Non-pigmented ciliary epithelial cell (primary cell): Measurements from ENCODE around the gene EXOC3.

Source experiments
- DNase-seq: peaks from one replicate; pipeline ENCODE4 v3.0.0-alpha.2; 2010; ENCODE audit warnings: low read depth

Gene EXOC3

DNA sequence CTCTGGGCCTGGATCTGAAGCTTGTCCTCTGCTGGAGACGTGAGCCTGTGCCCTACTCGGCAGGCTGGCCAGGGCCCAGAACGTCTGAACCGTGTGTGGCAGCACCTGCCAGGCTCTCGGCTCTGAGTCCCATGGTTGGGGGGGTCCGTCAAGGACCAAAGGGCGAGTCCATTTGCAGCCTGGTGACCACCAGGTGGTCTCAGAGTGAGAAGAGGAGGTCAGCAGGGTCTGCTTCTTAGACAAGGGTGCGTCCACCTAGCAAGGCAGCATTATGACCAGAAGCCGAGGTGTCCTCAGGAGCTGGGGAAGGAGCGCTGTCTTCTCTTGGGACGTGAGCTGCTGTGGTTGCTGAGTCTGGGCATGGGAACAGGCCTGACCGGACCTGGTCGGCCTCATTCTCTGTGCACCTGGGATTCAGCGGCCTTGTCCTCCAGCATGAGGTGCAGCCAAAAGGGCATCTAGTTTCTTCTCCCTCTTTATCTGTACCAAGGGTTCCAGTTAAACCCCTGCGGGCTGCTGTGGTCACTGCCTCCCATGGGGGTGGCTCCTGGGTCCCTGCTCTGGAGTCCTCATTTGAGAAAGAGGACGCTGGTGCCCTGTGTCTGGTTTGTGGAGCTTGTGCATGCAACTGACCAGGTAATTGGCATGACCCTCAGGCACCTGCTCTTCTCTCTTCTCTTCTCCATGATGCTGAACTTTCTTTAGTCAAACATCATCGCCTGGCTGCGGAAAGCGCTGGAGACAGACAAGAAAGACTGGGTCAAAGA, 14.4 kb downstream of the EXOC3 start:
- no peak for DNase-seq

- no peak for DNase-seq
Measured at GRCh38 chr5:458547-459353, 15.8 kb downstream of the EXOC3 start.

GRCh38 chr5:459562-460272, 16.7 kb downstream of the EXOC3 start:
- DNase-seq, result no peak

- DNase-seq, result no peak
Measured at GRCh38 chr5:460273-460625, 17.3 kb downstream of the EXOC3 start.

DNA sequence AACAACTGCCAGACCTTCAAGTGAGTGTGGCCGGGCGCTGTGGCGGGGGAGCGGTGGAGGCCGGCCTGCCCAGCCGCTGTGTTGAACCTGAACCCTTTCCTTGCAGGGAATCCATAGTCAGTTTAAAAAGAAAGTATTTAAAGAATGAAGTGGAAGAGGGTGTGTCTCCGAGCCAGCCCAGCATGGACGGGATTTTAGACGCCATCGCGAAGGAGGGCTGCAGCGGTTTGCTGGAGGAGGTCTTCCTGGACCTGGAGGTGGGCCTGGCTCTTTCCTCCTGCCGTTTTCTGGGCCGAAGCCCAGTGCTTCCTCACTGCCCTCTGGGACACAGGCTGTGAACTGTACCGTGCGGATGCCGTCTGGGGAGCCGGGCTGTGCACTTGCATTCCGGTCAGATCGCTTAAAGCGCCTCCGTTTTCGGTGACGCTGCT, 19.1 kb downstream of the EXOC3 start:
- DNase-seq, result no peak

GRCh38 chr5:463301-463700, 20.3 kb downstream of the EXOC3 start:
- DNase-seq, result no peak

- no peak for DNase-seq
Measured at GRCh38 chr5:463952-464351, 21.0 kb downstream of the EXOC3 start.

DNA sequence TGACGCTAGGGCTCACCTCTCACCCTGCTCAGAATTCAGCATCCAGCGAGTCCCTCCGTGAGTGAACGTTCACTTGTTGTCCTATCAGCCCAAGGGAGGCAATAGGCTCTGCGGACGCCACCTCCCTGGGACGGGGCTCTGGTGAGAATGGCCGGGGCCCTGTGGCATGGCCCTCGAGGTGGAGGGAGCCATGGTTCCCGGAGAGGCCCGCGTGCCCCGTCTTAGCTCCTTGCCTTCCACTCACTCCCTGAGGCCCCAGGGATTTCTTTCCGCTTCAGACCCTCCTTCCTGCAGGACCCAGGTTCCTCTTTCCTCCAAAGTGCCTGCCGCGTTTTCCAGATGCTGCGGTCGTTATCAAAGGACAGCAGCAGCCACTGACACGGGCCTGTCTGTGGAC, 21.5 kb downstream of the EXOC3 start:
- no peak for DNase-seq

DNA sequence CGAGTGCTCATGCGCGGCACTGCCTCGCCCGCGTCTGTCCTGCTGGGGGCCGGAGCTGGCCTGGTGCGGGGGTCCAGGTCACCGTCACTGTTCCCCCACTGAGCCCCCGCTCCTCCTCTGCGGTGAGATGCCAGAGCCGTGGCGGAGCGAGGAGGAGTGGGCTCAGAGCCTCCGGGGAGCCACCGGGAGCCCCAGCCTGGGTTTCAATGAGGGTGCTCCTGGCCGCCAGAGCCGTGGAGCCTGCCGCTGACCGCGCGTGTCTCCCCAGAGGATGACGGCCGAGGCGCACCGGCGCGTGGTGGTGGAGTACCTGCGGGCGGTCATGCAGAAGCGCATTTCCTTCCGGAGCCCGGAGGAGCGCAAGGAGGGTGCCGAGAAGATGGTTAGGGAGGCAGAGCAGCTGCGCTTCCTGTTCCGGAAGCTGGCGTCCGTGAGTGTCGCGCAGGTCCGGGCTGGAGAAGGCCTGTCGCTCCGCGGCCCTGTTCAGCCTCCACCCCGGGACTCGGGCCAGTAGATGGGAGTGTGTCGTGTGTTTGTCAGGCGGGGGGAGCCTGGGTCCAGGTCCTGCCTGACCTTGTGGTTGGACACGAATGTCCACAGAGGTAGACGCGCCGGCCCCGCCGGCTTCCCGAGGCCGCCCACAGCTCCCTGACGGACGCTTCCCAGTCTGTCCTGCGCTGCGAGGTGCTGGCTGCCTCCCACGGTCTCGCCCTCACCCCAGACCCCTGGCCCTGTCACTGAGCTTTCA, 22.0 kb downstream of the EXOC3 start:
- DNase-seq, result no peak

- DNase-seq, result no peak
Measured at GRCh38 chr5:465591-466403, 22.8 kb downstream of the EXOC3 start.

DNA sequence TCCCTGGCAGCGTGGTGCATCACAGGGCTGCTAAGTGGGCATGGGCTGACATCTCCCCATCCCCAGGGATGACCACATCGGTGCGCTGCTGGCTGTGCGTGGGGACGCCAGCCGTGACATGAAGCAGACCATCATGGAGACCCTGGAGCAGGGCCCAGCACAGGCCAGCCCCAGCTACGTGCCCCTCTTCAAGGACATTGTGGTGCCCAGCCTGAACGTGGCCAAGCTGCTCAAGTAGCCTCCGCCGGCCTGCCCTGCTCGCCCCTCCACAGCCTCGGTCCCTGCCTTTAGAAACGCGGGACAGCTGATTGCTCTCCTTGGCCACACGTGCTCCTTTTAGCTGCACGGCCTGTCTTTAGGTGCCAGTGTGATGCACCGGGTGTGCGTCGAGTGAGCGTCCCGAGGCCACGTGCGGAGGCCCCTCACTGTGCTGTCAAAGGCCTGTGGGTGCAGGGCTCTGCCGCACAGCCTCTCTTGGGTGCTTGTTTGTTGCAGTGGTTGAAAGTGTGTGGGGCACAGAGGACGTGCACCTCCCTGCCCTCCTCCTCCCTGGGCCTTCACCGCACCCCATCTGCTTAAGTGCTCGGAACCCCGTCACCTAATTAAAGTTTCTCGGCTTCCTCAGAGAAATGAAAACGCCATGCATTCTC, 23.8 kb downstream of the EXOC3 start:
- DNase-seq, result no peak

DNA sequence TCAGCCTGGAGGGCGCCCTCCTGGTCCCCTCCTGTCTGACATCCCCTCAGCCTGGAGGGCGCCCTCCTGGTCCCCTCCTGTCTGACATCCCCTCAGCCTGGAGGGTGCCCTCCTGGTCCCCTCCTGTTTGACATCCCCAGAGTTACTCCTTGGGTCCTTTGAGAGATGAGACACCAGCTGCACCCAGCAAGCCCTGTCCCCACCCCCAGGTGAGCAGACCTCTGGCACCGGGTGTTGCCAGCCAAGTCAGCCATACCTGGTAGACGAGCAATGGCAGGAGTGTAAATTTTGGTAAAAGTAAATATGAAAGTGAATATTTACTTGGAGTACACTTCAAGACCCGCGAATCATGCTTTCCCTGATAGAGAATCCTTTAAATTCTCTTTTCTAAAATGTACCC, 25.4 kb downstream of the EXOC3 start:
- no peak for DNase-seq

GRCh38 chr5:469752-470483, 26.9 kb downstream of the EXOC3 start:
- DNase-seq, result no peak

GRCh38 chr5:470961-471749, 28.2 kb downstream of the EXOC3 start:
- no peak for DNase-seq

- no peak for DNase-seq
Measured at GRCh38 chr5:471750-472058, 28.7 kb downstream of the EXOC3 start.

- no peak for DNase-seq
Measured at GRCh38 chr5:472076-472655, 29.2 kb downstream of the EXOC3 start.

- DNase-seq, result no peak
Measured at GRCh38 chr5:472656-473550, 29.9 kb downstream of the EXOC3 start.
